ENCODE data around the gene CMIP. TPM values are rescaled to one million over a fixed set of nuclear protein-coding genes. Genes with fewer than 3 reads are reported as not detected.
A peak's percentile ranks its signal among the peaks of the same experiment; 100 is the strongest.

The CMIP gene
- total RNA-seq, 2 donors from 2014 or later, result 30.1 to 95.1 TPM

DNA sequence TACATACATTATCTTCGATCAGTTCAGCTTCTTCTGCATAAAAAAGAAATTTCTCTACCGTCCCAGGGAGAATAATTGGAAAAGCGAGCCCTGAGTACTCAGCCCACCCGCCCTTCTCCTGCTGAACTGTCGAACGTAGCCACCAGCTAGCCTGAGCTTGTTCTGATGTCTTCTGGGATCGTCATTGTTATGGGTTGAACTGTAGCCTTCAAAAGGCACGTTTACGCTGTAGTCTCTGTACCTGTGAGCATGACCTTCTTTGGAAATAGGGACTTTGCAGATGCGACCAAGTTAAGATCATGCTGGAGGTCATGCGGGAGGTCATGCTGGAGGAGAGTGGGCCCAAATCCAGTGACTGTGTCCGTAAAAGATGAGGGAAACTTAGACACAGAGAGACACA lies 86.2 kb downstream of the CMIP start:
- H3K27me3 ChIP-seq (replicated peaks; ENCODE audit: insufficient read depth), result no peaks in the 10 kb centered on the region
- no peaks in the 10 kb centered on the region for H3K4me1 ChIP-seq (replicated peaks)
- peak overlapping the region; percentile 51 to 74 for H3K27ac ChIP-seq
- intact Hi-C loops (cut with DNase I), result no loop called here
- no peak overlapping the region for H3K4me3 ChIP-seq
- TF ChIP-seq POLR2A (IDR thresholded peaks at IDR 0.05) (no peak), POLR2AphosphoS5 (IDR thresholded peaks at IDR 0.05) (no peak), CTCF (IDR thresholded peaks at IDR 0.05) (no peak)
- no peak for DNase-seq (ENCODE audit: low spot score)
- H3K9me3 ChIP-seq, result no peaks in the 10 kb centered on the region
- 39% methylated on average over 12 of the region's 12 CpGs for WGBS
- H3K36me3 ChIP-seq, result no peaks in the 10 kb centered on the region

DNA sequence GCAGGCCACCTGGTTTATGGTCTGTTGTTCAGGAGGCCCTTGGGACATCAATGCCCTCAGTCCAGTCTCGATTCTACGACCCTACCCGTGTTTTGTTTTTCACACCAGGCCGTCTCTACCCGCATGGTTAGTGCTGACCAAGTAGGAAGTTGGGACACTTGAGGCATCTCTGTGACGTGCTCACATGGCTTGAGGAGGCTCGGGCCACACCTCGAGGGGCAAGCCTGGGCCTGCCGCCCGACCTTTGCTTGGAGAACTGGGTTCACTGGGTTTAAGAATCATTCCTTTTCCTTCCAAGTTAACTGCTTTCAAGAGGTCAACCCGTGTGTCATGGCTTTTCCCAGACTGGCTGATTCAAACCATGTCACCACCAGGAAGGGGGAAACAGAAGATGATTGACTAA lies 86.8 kb downstream of the CMIP start:
- WGBS, result 38% methylated on average over 11 of the region's 11 CpGs
- H3K4me3 ChIP-seq, result no peak overlapping the region
- peak; percentile 60 for DNase-seq (ENCODE audit: low spot score)
- intact Hi-C loops (cut with DNase I), result no loop called here
- H3K27ac ChIP-seq, result peak overlapping the region; percentile 51 to 74
- TF ChIP-seq CTCF (IDR thresholded peaks at IDR 0.05) (no peak), POLR2AphosphoS5 (IDR thresholded peaks at IDR 0.05) (peak; percentile 26), POLR2A (IDR thresholded peaks at IDR 0.05) (peak; percentile 54)
- no peaks in the 10 kb centered on the region for H3K36me3 ChIP-seq
- H3K27me3 ChIP-seq (replicated peaks; ENCODE audit: insufficient read depth), result no peaks in the 10 kb centered on the region
- H3K4me1 ChIP-seq (replicated peaks), result no peaks in the 10 kb centered on the region
- H3K9me3 ChIP-seq, result no peaks in the 10 kb centered on the region

- no peaks in the 10 kb centered on the region for H3K4me1 ChIP-seq (replicated peaks)
- H3K36me3 ChIP-seq, result no peaks in the 10 kb centered on the region
- intact Hi-C loops (cut with DNase I), result no loop called here
- H3K4me3 ChIP-seq, result no peak overlapping the region
- H3K9me3 ChIP-seq, result no peaks in the 10 kb centered on the region
- DNase-seq (ENCODE audit: low spot score), result no peak
- 78% methylated on average over 19 of the region's 19 CpGs for WGBS
- no peaks in the 10 kb centered on the region for H3K27me3 ChIP-seq (replicated peaks; ENCODE audit: insufficient read depth)
- TF ChIP-seq CTCF (IDR thresholded peaks at IDR 0.05) (no peak), POLR2A (IDR thresholded peaks at IDR 0.05) (no peak), POLR2AphosphoS5 (IDR thresholded peaks at IDR 0.05) (no peak)
- no peak overlapping the region for H3K27ac ChIP-seq
These were observed 88.0 kb downstream of the CMIP start for GRCh38 chr16:81532491-81533174.

DNA sequence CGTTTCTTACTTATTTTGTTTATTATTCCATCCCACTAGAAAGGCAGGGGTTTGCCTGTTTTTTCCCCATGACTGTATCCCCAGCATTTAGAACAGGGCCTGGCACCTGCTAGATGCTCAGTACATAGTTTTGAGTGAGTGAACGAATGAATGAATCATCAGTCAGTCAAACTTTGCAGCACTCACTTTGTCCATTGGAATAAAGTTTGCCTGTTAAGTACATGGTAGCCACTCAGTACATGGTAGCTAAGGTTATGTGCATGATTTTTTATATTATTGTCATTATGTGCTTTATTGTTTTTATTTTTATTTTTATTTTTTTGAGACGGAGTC lies 88.5 kb downstream of the CMIP start:
- H3K27me3 ChIP-seq (replicated peaks; ENCODE audit: insufficient read depth), result no peaks in the 10 kb centered on the region
- no peak for DNase-seq (ENCODE audit: low spot score)
- no peaks in the 10 kb centered on the region for H3K36me3 ChIP-seq
- H3K4me3 ChIP-seq, result no peak overlapping the region
- TF ChIP-seq POLR2AphosphoS5 (IDR thresholded peaks at IDR 0.05), result no peak
- TF ChIP-seq POLR2A (IDR thresholded peaks at IDR 0.05), result no peak
- TF ChIP-seq CTCF (IDR thresholded peaks at IDR 0.05), result no peak
- H3K9me3 ChIP-seq, result no peaks in the 10 kb centered on the region
- WGBS, result 93% methylated on average over 3 of the region's 3 CpGs
- intact Hi-C loops (cut with DNase I), result no loop called here
- H3K4me1 ChIP-seq (replicated peaks), result peaks cover 2% of the 10 kb centered on the region
- no peak overlapping the region for H3K27ac ChIP-seq

GRCh38 chr16:81535679-81536360 lies 91.2 kb downstream of the CMIP start:
- no peak overlapping the region for H3K27ac ChIP-seq
- intact Hi-C loops (cut with DNase I), result no loop called here
- H3K9me3 ChIP-seq, result no peaks in the 10 kb centered on the region
- H3K4me1 ChIP-seq (replicated peaks), result peaks cover 2% of the 10 kb centered on the region
- TF ChIP-seq POLR2AphosphoS5 (IDR thresholded peaks at IDR 0.05) (no peak), POLR2A (IDR thresholded peaks at IDR 0.05) (no peak)
- no peaks in the 10 kb centered on the region for H3K27me3 ChIP-seq (replicated peaks; ENCODE audit: insufficient read depth)
- no peak overlapping the region for H3K4me3 ChIP-seq
- WGBS, result 64% methylated on average over 10 of the region's 10 CpGs
- H3K36me3 ChIP-seq, result no peaks in the 10 kb centered on the region
- no peak for DNase-seq (ENCODE audit: low spot score)

Measured in prostate gland (tissue), 2 donors.